ENCODE results near the gene HNRNPLL.

- TF ChIP-seq CTCF (IDR thresholded peaks at IDR 0.05) (no peak), POLR2A (IDR thresholded peaks at IDR 0.05) (no peak)
Measured at GRCh38 chr2:38540580-38541286, 62.0 kb downstream of the HNRNPLL start.

Measured in heart left ventricle (tissue), 13 donors.